H1 (cell line): ENCODE measurements around the gene LTF. TPM values are rescaled to one million over a fixed set of nuclear protein-coding genes. Genes with fewer than 3 reads are reported as not detected.

ENCODE experiments used
- ASH2L ChIP-seq: fragments of 200-600, 300-600 bp; sonication (generic); IDR thresholded peaks from one replicate; pipeline ENCODE4 v1.7.1; 2017; ENCODE audit warnings: low read length
- CTCF ChIP-seq, 3 experiments: IDR thresholded peaks; 1 replicate in 2 of 3; 2 replicates in 1 of 3; pipeline versions ENCODE4 v1.5.1 to v1.6.1; 2011; ENCODE audit warnings: low read length in 3 of 3, mild to moderate bottlenecking in 3 of 3, inconsistent platforms in 2 of 3, low read depth in 1 of 3, moderate library complexity in 1 of 3; ENCODE audit not compliant: insufficient read depth in 1 of 3; ENCODE audit errors: control extremely low read depth in 1 of 3
- E2F6 ChIP-seq: IDR thresholded peaks from 2 replicates; pipeline ENCODE4 v1.6.1; 2012; ENCODE audit warnings: inconsistent platforms
- EGR1 ChIP-seq: IDR thresholded peaks from 2 replicates; pipeline ENCODE4 v1.6.1; 2011; ENCODE audit warnings: low read depth, low read length, borderline replicate concordance
- FOSL1 ChIP-seq: IDR thresholded peaks from 2 replicates; pipeline ENCODE4 v1.6.1; 2011; ENCODE audit warnings: mild to moderate bottlenecking, low read depth, low read length, moderate library complexity; ENCODE audit not compliant: insufficient read depth
- KDM1A ChIP-seq: fragments of 200-600, 300-600 bp; sonication (generic); IDR thresholded peaks from 2 replicates; pipeline ENCODE4 v1.7.1; 2016; ENCODE audit warnings: mild to moderate bottlenecking, low read length, borderline replicate concordance
- NRF1 ChIP-seq: IDR thresholded peaks from 2 replicates; pipeline ENCODE4 v1.6.1; 2011; ENCODE audit warnings: mild to moderate bottlenecking, low read depth, low read length, improper control_type of control experiment
- SRF ChIP-seq: IDR thresholded peaks from 2 replicates; pipeline ENCODE4 v1.6.1; 2011; ENCODE audit warnings: mild to moderate bottlenecking, low read depth, low read length, moderate library complexity
- TCF12 ChIP-seq: IDR thresholded peaks from 2 replicates; pipeline ENCODE4 v1.6.1; 2011; ENCODE audit warnings: low read depth, mild to moderate bottlenecking, low read length
- polyA plus RNA-seq, 7 experiments: library from polyadenylated mRNA; depleted of rRNA in 3 of 7; stranded (reverse) in 5 of 7; unstranded in 2 of 7; fragments of >200 nt in 5 of 7; fragments of 200-250 nt in 2 of 7; gene quantifications; 1 replicate in 5 of 7; 2 replicates in 1 of 7; 4 replicates in 1 of 7; pipeline versions ENCODE4 v1.2.1 to v1.2.3, GENCODE V29; 2011 to 2013; ENCODE audit warnings: missing spikeins in 2 of 7, mixed read lengths in 2 of 7
- total RNA-seq: library from RNA; stranded (reverse); fragmentation: NEBNext Ultra II Directional; extraction: Animal tissue kit (Norgen Biotek cat#: 25700); gene quantifications from 2 replicates; pipeline ENCODE4 v1.2.1, GENCODE V29; 2021

The LTF gene
- total and polyA plus RNA-seq, 2 of the 8 experiments (the other 6 are each of a cell fraction or from before 2014, with no cell fraction given), result 0.23 to 0.99 TPM

- TF ChIP-seq CTCF (IDR thresholded peaks at IDR 0.05; ENCODE audit: control extremely low read depth in 1 of 3, insufficient read depth in 1 of 3, low read depth in 1 of 3, low read length in 3 of 3), result no peak
- TF ChIP-seq FOSL1, result no peak
- no peak for TF ChIP-seq SRF
- no peak for TF ChIP-seq TCF12
- no peak for TF ChIP-seq EGR1
- TF ChIP-seq NRF1, result no peak
- no peak for TF ChIP-seq E2F6
- TF ChIP-seq ASH2L, result no peak
- TF ChIP-seq KDM1A, result no peak
- TF ChIP-seq, all 59 proteins: peak for 0
These were observed 66.3 kb downstream of the LTF start (continued) for GRCh38 chr3:46398186-46398955.
